Measurements from ENCODE around the gene COL24A1. TPM values are rescaled to one million over a fixed set of nuclear protein-coding genes. Genes with fewer than 3 reads are reported as not detected.

Gene COL24A1
- total and polyA plus RNA-seq, 2 of the 8 experiments (the other 6 are each of a cell fraction or from before 2014, with no cell fraction given): 0.23 to 1.1 TPM

DNA sequence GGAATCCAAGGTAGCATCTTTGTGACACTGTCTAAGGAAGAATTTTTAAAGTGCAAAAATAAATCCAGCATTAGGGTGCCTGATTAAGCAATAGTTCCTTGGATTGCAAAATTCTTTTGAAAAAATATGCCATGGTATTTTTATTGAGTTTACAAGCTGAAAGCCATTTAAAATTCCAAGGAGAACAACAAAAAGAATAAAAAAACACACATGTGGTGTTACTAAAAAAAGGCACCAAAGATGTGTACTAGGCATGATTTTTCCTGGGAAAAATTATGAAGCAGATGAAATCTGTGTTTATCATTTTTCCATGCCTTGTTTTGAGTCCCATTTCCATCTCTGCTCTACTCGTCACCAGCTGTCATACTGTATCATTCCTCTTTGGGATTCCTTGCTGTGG lies 291.4 kb downstream of the COL24A1 start (continued):
- TF ChIP-seq, protein P1, sequence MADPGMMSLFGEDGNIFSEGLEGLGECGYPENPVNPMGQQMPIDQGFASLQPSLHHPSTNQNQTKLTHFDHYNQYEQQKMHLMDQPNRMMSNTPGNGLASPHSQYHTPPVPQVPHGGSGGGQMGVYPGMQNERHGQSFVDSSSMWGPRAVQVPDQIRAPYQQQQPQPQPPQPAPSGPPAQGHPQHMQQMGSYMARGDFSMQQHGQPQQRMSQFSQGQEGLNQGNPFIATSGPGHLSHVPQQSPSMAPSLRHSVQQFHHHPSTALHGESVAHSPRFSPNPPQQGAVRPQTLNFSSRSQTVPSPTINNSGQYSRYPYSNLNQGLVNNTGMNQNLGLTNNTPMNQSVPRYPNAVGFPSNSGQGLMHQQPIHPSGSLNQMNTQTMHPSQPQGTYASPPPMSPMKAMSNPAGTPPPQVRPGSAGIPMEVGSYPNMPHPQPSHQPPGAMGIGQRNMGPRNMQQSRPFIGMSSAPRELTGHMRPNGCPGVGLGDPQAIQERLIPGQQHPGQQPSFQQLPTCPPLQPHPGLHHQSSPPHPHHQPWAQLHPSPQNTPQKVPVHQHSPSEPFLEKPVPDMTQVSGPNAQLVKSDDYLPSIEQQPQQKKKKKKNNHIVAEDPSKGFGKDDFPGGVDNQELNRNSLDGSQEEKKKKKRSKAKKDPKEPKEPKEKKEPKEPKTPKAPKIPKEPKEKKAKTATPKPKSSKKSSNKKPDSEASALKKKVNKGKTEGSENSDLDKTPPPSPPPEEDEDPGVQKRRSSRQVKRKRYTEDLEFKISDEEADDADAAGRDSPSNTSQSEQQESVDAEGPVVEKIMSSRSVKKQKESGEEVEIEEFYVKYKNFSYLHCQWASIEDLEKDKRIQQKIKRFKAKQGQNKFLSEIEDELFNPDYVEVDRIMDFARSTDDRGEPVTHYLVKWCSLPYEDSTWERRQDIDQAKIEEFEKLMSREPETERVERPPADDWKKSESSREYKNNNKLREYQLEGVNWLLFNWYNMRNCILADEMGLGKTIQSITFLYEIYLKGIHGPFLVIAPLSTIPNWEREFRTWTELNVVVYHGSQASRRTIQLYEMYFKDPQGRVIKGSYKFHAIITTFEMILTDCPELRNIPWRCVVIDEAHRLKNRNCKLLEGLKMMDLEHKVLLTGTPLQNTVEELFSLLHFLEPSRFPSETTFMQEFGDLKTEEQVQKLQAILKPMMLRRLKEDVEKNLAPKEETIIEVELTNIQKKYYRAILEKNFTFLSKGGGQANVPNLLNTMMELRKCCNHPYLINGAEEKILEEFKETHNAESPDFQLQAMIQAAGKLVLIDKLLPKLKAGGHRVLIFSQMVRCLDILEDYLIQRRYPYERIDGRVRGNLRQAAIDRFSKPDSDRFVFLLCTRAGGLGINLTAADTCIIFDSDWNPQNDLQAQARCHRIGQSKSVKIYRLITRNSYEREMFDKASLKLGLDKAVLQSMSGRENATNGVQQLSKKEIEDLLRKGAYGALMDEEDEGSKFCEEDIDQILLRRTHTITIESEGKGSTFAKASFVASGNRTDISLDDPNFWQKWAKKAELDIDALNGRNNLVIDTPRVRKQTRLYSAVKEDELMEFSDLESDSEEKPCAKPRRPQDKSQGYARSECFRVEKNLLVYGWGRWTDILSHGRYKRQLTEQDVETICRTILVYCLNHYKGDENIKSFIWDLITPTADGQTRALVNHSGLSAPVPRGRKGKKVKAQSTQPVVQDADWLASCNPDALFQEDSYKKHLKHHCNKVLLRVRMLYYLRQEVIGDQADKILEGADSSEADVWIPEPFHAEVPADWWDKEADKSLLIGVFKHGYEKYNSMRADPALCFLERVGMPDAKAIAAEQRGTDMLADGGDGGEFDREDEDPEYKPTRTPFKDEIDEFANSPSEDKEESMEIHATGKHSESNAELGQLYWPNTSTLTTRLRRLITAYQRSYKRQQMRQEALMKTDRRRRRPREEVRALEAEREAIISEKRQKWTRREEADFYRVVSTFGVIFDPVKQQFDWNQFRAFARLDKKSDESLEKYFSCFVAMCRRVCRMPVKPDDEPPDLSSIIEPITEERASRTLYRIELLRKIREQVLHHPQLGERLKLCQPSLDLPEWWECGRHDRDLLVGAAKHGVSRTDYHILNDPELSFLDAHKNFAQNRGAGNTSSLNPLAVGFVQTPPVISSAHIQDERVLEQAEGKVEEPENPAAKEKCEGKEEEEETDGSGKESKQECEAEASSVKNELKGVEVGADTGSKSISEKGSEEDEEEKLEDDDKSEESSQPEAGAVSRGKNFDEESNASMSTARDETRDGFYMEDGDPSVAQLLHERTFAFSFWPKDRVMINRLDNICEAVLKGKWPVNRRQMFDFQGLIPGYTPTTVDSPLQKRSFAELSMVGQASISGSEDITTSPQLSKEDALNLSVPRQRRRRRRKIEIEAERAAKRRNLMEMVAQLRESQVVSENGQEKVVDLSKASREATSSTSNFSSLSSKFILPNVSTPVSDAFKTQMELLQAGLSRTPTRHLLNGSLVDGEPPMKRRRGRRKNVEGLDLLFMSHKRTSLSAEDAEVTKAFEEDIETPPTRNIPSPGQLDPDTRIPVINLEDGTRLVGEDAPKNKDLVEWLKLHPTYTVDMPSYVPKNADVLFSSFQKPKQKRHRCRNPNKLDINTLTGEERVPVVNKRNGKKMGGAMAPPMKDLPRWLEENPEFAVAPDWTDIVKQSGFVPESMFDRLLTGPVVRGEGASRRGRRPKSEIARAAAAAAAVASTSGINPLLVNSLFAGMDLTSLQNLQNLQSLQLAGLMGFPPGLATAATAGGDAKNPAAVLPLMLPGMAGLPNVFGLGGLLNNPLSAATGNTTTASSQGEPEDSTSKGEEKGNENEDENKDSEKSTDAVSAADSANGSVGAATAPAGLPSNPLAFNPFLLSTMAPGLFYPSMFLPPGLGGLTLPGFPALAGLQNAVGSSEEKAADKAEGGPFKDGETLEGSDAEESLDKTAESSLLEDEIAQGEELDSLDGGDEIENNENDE (IDR thresholded peaks at IDR 0.05; ENCODE audit: insufficient replicate concordance, low read length): no peak
- TF ChIP-seq CTCF (IDR thresholded peaks at IDR 0.05; ENCODE audit: control extremely low read depth in 1 of 3, insufficient read depth in 1 of 3, low read depth in 1 of 3, low read length in 3 of 3) (no peak), MAX (IDR thresholded peaks at IDR 0.05) (no peak), PHF8 (conservative IDR thresholded peaks at IDR 0.05; ENCODE audit: low read depth, low read length) (no peak), RXRA (IDR thresholded peaks at IDR 0.05; ENCODE audit: insufficient read depth, low read depth, low read length) (no peak), POLR2A (IDR thresholded peaks at IDR 0.05; ENCODE audit: control extremely low read depth in 1 of 2, low read depth in 2 of 2, low read length in 2 of 2) (no peak), MAFK (IDR thresholded peaks at IDR 0.05; ENCODE audit: low read depth, low read length) (no peak)

Measured in H1 (cell line).